AG04450 (cell line): ENCODE measurements around the gene VTCN1. TPM values are rescaled to one million over a fixed set of nuclear protein-coding genes. Genes with fewer than 3 reads are reported as not detected.

Source experiments
- CTCF ChIA-PET: fragments of 300-600, 350-600 bp; formaldehyde crosslinking; extraction: SDS; loops from one replicate; lab custom pipeline; 2022; ENCODE audit warnings: antibody characterized with exemption, inconsistent platforms; lab: Charles Lee
- POLR2A ChIA-PET: fragments of 350-600 bp; formaldehyde crosslinking; extraction: SDS; loops from one replicate; lab custom pipeline; 2021; ENCODE audit warnings: antibody characterized with exemption, inconsistent platforms; lab: Yijun Ruan, JAX
- DNase-seq: peaks from one replicate; pipeline ENCODE4 v3.0.0-alpha.2; 2011; ENCODE audit warnings: low read depth, low spot score
- H3K27ac ChIP-seq: one replicate; pipeline ENCODE4 v1.5.1; 2012; ENCODE audit warnings: low read depth, low read length, control low read depth
- H3K27me3 ChIP-seq: one replicate; pipeline ENCODE4 v1.6.0; 2012; ENCODE audit warnings: low read length; ENCODE audit not compliant: control insufficient read depth, insufficient read depth
- H3K4me3 ChIP-seq: 2 replicates; pipeline ENCODE4 v1.5.1; 2011; ENCODE audit warnings: mild to moderate bottlenecking, low read depth, low read length, control low read depth
- H3K9me3 ChIP-seq: 2 replicates; pipeline ENCODE4 v1.5.1; 2012; ENCODE audit warnings: low read length; ENCODE audit not compliant: control insufficient read depth, insufficient read depth
- polyA plus RNA-seq: library from polyadenylated mRNA; depleted of rRNA; stranded (reverse); fragments of >200 nt; gene quantifications from 2 replicates; pipeline ENCODE4 v1.2.3, GENCODE V29; 2011; rRNA removed
- small RNA-seq: library from RNA; depleted of rRNA; stranded (forward); fragments of <200 nt; gene quantifications from one replicate; pipeline ENCODE3, GENCODE V24; 2012; ENCODE audit warnings: low read depth; ENCODE audit not compliant: insufficient read length
- TF ChIP-seq, protein P1 (sequence below): IDR thresholded peaks from 2 replicates; pipeline ENCODE4 v1.5.1; 2011; ENCODE audit warnings: low read depth, low read length, control low read depth, inconsistent platforms

Gene VTCN1
- polyA plus RNA-seq, 1 experiment, result not detected

DNA sequence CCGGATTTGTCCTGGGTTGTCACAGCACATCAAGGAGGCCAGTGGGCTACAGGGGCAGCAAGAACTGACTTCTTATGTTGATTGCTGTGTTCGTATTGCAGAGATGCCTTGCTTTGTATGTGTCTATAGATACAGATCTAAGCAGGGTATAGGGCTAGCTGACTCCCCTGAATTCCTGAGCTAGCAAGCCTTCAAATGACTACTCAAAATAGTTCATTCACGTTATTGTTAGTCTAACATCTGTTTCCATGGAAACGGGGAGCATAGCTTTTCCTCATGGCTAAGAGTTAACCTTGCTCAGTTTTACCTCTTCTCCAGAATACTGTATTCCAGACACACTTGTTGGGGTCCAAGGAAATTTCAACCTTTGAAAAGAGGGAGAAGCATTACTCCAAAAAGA, 113.3 kb downstream of the VTCN1 start:
- TF ChIP-seq, protein P1, sequence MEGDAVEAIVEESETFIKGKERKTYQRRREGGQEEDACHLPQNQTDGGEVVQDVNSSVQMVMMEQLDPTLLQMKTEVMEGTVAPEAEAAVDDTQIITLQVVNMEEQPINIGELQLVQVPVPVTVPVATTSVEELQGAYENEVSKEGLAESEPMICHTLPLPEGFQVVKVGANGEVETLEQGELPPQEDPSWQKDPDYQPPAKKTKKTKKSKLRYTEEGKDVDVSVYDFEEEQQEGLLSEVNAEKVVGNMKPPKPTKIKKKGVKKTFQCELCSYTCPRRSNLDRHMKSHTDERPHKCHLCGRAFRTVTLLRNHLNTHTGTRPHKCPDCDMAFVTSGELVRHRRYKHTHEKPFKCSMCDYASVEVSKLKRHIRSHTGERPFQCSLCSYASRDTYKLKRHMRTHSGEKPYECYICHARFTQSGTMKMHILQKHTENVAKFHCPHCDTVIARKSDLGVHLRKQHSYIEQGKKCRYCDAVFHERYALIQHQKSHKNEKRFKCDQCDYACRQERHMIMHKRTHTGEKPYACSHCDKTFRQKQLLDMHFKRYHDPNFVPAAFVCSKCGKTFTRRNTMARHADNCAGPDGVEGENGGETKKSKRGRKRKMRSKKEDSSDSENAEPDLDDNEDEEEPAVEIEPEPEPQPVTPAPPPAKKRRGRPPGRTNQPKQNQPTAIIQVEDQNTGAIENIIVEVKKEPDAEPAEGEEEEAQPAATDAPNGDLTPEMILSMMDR, result no peak
- ChIA-PET POLR2A (no interaction called here), CTCF (interaction anchor here (0.6 to 10.6 kb wide), 6 partner anchors 17 to 187 kb away, joined by 3 to 96 read pairs (median 7); partner anchors contain the start of gene TTF2)
- no peaks in the 10 kb centered on the region for H3K27me3 ChIP-seq
- H3K4me3 ChIP-seq, result no peak overlapping the region
- no peak for DNase-seq
- no peak overlapping the region for H3K27ac ChIP-seq
- no peaks in the 10 kb centered on the region for H3K9me3 ChIP-seq

DNA sequence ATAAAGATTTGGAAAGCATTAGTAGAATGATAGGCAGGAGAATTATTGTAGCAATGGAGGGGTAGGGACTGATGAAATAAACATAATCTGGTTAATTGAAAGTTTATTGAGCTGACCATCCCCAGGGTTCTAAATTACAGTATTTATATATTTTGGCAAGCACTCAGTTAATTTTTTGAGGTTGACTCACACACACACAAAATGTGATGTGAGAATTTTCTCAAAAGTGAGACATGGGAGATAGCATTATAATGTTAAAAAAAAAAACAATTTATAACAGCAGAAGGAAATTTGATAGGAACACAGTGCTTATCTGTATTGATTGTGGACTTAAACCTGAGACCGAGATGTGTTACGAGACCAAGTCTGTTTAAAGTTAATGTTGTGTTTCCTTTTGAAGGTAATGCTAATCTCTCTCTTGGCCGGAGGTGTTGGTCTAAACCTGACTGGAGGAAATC, 113.7 kb downstream of the VTCN1 start:
- H3K4me3 ChIP-seq, result no peak overlapping the region
- H3K27ac ChIP-seq, result no peak overlapping the region
- TF ChIP-seq, protein P1, result no peak
- DNase-seq, result no peak
- CTCF ChIA-PET, result interaction anchor here (0.6 to 10.6 kb wide), 6 partner anchors 17 to 188 kb away, joined by 3 to 96 read pairs (median 7); partner anchors contain the start of gene TTF2
- no peaks in the 10 kb centered on the region for H3K9me3 ChIP-seq
- POLR2A ChIA-PET, result interaction anchor here (0.7 to 1.0 kb wide), 2 partner anchors 17 to 115 kb away, joined by 3 to 4 read pairs; no protein-coding TSS in a partner anchor
- no peaks in the 10 kb centered on the region for H3K27me3 ChIP-seq

DNA sequence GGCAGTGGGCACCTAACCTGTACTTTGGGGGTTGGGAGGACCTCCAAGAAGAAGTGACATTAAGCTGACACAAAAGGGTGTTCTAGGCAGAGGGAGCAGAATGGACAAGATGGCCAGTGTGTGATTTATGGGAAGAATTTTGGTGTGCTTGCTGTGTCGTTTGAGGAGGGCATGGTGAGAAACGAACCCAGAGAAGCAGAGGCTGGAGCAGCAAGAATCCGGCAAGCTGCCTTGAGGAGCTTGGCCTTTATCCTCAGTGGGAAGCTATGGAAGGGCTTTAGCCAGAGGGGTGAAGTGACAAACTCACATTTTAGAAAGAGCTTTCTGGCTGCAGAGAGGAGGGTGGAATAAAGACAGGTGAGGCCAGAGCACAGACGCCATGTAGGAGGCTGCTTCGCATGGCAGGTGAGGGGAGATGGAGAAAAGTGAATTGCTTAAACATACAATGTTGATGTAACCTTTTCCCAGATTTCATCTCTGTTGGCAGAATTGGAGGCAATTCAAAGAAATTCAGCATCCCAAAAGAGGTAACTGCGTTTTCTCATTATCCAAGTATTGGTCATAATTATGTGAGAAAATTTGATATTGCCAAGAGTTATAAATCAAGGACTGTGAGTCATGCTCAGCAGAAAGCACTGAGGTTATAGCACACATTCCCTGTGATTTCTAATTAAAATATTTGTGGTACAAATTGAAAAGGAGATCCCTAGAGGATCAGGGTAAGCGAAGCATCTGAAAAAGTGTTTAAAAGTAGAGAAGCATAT, 115.7 kb downstream of the VTCN1 start:
- no peaks in the 10 kb centered on the region for H3K27me3 ChIP-seq
- POLR2A ChIA-PET, result no interaction called here
- no peaks in the 10 kb centered on the region for H3K9me3 ChIP-seq
- TF ChIP-seq, protein P1, result no peak
- no peak overlapping the region for H3K4me3 ChIP-seq
- no peak for DNase-seq
- no peak overlapping the region for H3K27ac ChIP-seq
- CTCF ChIA-PET, result interaction anchor here (2.0 to 10.6 kb wide), 7 partner anchors 26 to 190 kb away, joined by 6 to 96 read pairs (median 18); partner anchors contain the start of genes TRIM45 and TTF2

DNA sequence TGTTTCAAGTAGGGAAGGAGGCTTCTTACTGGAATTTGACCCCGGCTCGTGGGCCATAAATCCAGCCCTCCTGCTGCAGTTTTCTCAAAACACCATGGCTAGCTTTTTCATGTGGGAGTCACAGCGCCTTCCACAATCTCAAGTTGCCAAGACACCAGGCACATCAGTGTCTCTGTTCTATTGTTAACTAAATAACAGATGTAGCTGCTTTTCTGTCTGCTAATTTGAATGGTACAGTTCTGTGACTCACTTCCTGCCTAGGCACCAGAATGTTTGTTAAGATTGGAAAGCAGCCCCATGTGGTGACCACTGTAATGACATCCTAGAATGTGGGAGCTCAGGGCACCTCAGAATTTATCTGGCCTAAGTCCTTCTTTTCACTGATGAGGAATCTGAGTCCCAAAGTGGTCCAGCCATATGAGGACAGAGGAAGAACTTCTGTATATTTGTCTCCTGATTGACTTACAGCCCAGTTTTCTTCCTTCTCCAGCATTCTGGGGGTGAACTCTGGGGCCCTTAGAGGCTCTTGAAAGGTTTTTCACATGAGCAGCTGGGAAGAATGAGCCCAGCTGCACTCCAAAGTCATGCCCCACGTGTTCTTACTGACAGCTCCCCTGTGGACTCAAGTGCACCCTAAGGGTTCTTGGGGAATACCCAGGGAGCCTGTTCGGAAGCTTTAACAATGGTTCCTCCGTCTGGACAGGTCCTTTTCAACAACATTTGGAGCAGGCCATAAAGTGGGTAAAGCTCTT, 116.7 kb downstream of the VTCN1 start:
- DNase-seq, result no peak
- POLR2A ChIA-PET, result interaction anchor here (0.7 to 1.9 kb wide), 3 partner anchors 16 to 34 kb away, joined by 4 to 11 read pairs (median 7); partner anchors contain the start of gene TTF2
- TF ChIP-seq, protein P1, result peak; percentile 29; the same call in 1 of the 2 replicates
- H3K27me3 ChIP-seq, result no peaks in the 10 kb centered on the region
- H3K9me3 ChIP-seq, result no peaks in the 10 kb centered on the region
- CTCF ChIA-PET, result interaction anchor here (0.6 to 10.6 kb wide), 9 partner anchors 12 to 190 kb away, joined by 3 to 96 read pairs (median 7); partner anchors contain the start of genes TRIM45 and TTF2
- peak overlapping the region; percentile 90 for H3K27ac ChIP-seq
- no peak overlapping the region for H3K4me3 ChIP-seq

Small RNA genes lying within 50 kb of the gene (small RNA-seq; reads per million reads assigned to genes)
- gene MIR942 (29.0 reads per million, percentile 82 among the genes with 10 or more reads in this experiment), gene RF00017 (not detected)

Other genes with a start within 250 kb of the VTCN1 start
- 0.02 TPM in 1 of 2 replicates, not detected in the other for gene CD101, start 209.2 kb downstream of the VTCN1 start, polyA plus RNA-seq
- gene TTF2, start 150.6 kb downstream of the VTCN1 start, polyA plus RNA-seq, result 10.0 and 12.4 TPM in 2 replicates
- gene TRIM45, start 89.2 kb downstream of the VTCN1 start, polyA plus RNA-seq, result 3.5 and 4.8 TPM in 2 replicates
- gene MAN1A2, start 156.5 kb upstream of the VTCN1 start, polyA plus RNA-seq, result 37.2 and 40.7 TPM in 2 replicates